ENCODE measurements around the gene UBE2R2. TPM values are rescaled to one million over a fixed set of nuclear protein-coding genes. Genes with fewer than 3 reads are reported as not detected.
"Not testable (repeated sequence)": the region's sequence is repeated elsewhere in the genome, so short reads cannot be mapped to it uniquely, and the experiment has no call there.

Gene UBE2R2
- total RNA-seq, 1 experiment from 2014 or later, result 14.4 TPM

- no peak for DNase-seq (ENCODE audit: low spot score)
Measured at GRCh38 chr9:33927694-33928093, 110.7 kb downstream of the UBE2R2 start.

- no peak for DNase-seq (ENCODE audit: low spot score)
Measured at GRCh38 chr9:33931326-33931725, 114.4 kb downstream of the UBE2R2 start.

- no peak for DNase-seq (ENCODE audit: low spot score)
Measured at GRCh38 chr9:33932078-33932807, 115.3 kb downstream of the UBE2R2 start.

GRCh38 chr9:33934188-33934878 lies 117.4 kb downstream of the UBE2R2 start:
- no peak for DNase-seq (ENCODE audit: low spot score)

- no peak for DNase-seq (ENCODE audit: low spot score)
Measured at GRCh38 chr9:33939924-33940874, 123.2 kb downstream of the UBE2R2 start.

GRCh38 chr9:33942471-33943083 lies 125.6 kb downstream of the UBE2R2 start:
- DNase-seq (ENCODE audit: low spot score), result peak; percentile 71

- no peak for DNase-seq (ENCODE audit: low spot score)
Measured at GRCh38 chr9:33943389-33943788, 126.4 kb downstream of the UBE2R2 start.

- peak; percentile 93 for DNase-seq (ENCODE audit: low spot score)
Measured at GRCh38 chr9:33946779-33947535, 130.0 kb downstream of the UBE2R2 start.

- no peak for DNase-seq (ENCODE audit: low spot score)
Measured at GRCh38 chr9:33950371-33950770, 133.4 kb downstream of the UBE2R2 start.

- no peak for DNase-seq (ENCODE audit: low spot score)
Measured at GRCh38 chr9:33952066-33952465, 135.1 kb downstream of the UBE2R2 start.

GRCh38 chr9:33956544-33956943 lies 139.6 kb downstream of the UBE2R2 start:
- no peak for DNase-seq (ENCODE audit: low spot score)

GRCh38 chr9:33959725-33960124 lies 142.8 kb downstream of the UBE2R2 start:
- DNase-seq (ENCODE audit: low spot score), result no peak

GRCh38 chr9:33962468-33962867 lies 145.5 kb downstream of the UBE2R2 start:
- not testable (repeated sequence) for DNase-seq (ENCODE audit: low spot score)

- DNase-seq (ENCODE audit: low spot score), result no peak
Measured at GRCh38 chr9:33964086-33964768, 147.3 kb downstream of the UBE2R2 start.

Other genes with a start within 250 kb of the UBE2R2 start
- gene PRSS3, start 21.6 kb upstream of the UBE2R2 start, total RNA-seq (2014; rRNA removed; shearing (Covaris generic)), result 1.5 TPM in 1 of 2 replicates, not detected in the other
- 11.6 and 14.7 TPM in 2 replicates for gene UBAP2, start 231.7 kb downstream of the UBE2R2 start, total RNA-seq (2014; rRNA removed; shearing (Covaris generic))